Testis (tissue), 2 donors: ENCODE measurements around the gene CCNF.

ENCODE experiments used
- POLR2A ChIP-seq: fragments of 450-650 bp; IDR thresholded peaks from one replicate; pipeline ENCODE4 v1.6.1; 2017; ENCODE audit warnings: antibody characterized with exemption, mild to moderate bottlenecking, moderate library complexity
- TF ChIP-seq, protein P1 (sequence below), 3 experiments: fragments of 450-650 bp in 2 of 3; fragments of 200-600 bp in 1 of 3; sonication (generic) in 1 of 3; IDR thresholded peaks; one replicate each; pipeline ENCODE4 v1.5.1; 2016 to 2019; ENCODE audit warnings: antibody characterized with exemption in 3 of 3, mild to moderate bottlenecking in 2 of 3, moderate library complexity in 1 of 3

- TF ChIP-seq, protein P1, sequence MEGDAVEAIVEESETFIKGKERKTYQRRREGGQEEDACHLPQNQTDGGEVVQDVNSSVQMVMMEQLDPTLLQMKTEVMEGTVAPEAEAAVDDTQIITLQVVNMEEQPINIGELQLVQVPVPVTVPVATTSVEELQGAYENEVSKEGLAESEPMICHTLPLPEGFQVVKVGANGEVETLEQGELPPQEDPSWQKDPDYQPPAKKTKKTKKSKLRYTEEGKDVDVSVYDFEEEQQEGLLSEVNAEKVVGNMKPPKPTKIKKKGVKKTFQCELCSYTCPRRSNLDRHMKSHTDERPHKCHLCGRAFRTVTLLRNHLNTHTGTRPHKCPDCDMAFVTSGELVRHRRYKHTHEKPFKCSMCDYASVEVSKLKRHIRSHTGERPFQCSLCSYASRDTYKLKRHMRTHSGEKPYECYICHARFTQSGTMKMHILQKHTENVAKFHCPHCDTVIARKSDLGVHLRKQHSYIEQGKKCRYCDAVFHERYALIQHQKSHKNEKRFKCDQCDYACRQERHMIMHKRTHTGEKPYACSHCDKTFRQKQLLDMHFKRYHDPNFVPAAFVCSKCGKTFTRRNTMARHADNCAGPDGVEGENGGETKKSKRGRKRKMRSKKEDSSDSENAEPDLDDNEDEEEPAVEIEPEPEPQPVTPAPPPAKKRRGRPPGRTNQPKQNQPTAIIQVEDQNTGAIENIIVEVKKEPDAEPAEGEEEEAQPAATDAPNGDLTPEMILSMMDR (IDR thresholded peaks at IDR 0.05): peak in 1 of 3 experiments; percentile 17
- no peak for TF ChIP-seq POLR2A
Measured at GRCh38 chr16:2467528-2468232, 38.4 kb downstream of the CCNF start.
